GM21619 (cell line): ENCODE data around the gene NOL4L.

Experiments used
- ATAC-seq: cut with Tn5 transposase; IDR thresholded peaks from one replicate; pipeline ENCODE4 v1.9.1; 2021; ENCODE audit not compliant: unreplicated experiment

The NOL4L gene

GRCh38 chr20:32448306-32449056, 136.7 kb downstream of the NOL4L start:
- ATAC-seq, result no peak

GRCh38 chr20:32447136-32448027, 137.8 kb downstream of the NOL4L start:
- no peak for ATAC-seq

- ATAC-seq, result no peak
Measured at GRCh38 chr20:32446301-32447100, 138.6 kb downstream of the NOL4L start.

- no peak for ATAC-seq
Measured at GRCh38 chr20:32445539-32446273, 139.4 kb downstream of the NOL4L start.

GRCh38 chr20:32444474-32445220, 140.5 kb downstream of the NOL4L start:
- no peak for ATAC-seq

- ATAC-seq, result no peak
Measured at GRCh38 chr20:32443386-32443974, 141.7 kb downstream of the NOL4L start.

- no peak for ATAC-seq
Measured at GRCh38 chr20:32442630-32443373, 142.3 kb downstream of the NOL4L start.

- ATAC-seq, result no peak
Measured at GRCh38 chr20:32441638-32442037, 143.5 kb downstream of the NOL4L start.

- no peak for ATAC-seq
Measured at GRCh38 chr20:32440758-32441078, 144.4 kb downstream of the NOL4L start.

- ATAC-seq, result no peak
Measured at GRCh38 chr20:32440069-32440757, 144.9 kb downstream of the NOL4L start.

GRCh38 chr20:32439132-32439829, 145.9 kb downstream of the NOL4L start:
- ATAC-seq, result no peak

- no peak for ATAC-seq
Measured at GRCh38 chr20:32438331-32438858, 146.7 kb downstream of the NOL4L start.

- no peak for ATAC-seq
Measured at GRCh38 chr20:32437391-32438074, 147.6 kb downstream of the NOL4L start.

- ATAC-seq, result no peak
Measured at GRCh38 chr20:32436968-32437367, 148.2 kb downstream of the NOL4L start.

- ATAC-seq, result no peak
Measured at GRCh38 chr20:32436142-32436861, 148.8 kb downstream of the NOL4L start.

- ATAC-seq, result no peak
Measured at GRCh38 chr20:32435449-32436107, 149.6 kb downstream of the NOL4L start.
